ENCODE results near the gene TUBA4A. TPM values are rescaled to one million over a fixed set of nuclear protein-coding genes. Genes with fewer than 3 reads are reported as not detected.

The TUBA4A gene
- total RNA-seq, 4 donors from 2014 or later, result 351 to 797 (median 386) TPM

DNA sequence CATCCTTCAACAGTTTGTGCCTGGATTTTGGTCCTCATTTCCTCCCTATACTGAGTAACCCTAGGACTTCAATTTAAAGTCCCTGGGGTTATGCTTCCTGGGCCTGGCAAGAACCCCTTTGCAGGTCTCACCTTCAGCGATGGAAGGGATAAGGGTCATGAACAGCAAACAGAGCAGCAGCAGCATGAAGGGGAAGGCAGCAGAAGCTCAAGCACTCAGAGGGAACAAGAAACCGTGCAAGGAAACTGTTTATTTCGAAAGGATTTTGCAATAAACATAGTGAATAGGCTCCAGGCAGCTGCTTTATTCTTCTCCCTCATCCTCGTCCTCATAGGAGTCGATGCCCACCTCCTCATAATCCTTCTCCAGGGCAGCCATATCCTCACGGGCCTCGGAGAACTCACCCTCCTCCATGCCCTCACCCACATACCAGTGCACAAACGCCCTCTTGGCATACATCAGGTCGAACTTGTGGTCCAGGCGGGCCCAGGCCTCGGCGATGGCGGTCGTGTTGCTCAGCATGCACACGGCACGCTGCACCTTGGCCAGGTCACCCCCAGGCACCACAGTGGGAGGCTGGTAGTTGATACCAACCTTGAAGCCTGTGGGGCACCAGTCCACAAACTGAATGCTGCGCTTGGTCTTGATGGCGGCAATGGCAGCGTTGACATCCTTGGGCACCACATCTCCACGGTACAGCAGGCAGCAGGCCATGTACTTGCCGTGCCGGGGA lies 3.5 kb downstream of the TUBA4A start:
- H3K4me1 ChIP-seq, result peaks cover 59 to 82% of the 10 kb centered on the region in 2 donors
- intact Hi-C loops (cut with DNase I; ENCODE audit: low total_unique reads) (loop anchor here (5.0 kb wide), 1 partner anchor 253 kb away; no protein-coding TSS in a partner anchor), in situ Hi-C loops (cut with MboI; ENCODE audit: low sequenced_read_pairs in 4 of 4) (no loop called here)
- peaks cover 0 to 33% of the 10 kb centered on the region in 2 donors for H3K36me3 ChIP-seq
- no peak for ATAC-seq
- H3K9me3 ChIP-seq, result no peaks in the 10 kb centered on the region
- H3K27ac ChIP-seq, result peak overlapping the region; percentile 91 to 99 (median 96)
- peak overlapping the region; percentile 8 to 37 (median 30) for H3K4me3 ChIP-seq
- TF ChIP-seq, protein P1, sequence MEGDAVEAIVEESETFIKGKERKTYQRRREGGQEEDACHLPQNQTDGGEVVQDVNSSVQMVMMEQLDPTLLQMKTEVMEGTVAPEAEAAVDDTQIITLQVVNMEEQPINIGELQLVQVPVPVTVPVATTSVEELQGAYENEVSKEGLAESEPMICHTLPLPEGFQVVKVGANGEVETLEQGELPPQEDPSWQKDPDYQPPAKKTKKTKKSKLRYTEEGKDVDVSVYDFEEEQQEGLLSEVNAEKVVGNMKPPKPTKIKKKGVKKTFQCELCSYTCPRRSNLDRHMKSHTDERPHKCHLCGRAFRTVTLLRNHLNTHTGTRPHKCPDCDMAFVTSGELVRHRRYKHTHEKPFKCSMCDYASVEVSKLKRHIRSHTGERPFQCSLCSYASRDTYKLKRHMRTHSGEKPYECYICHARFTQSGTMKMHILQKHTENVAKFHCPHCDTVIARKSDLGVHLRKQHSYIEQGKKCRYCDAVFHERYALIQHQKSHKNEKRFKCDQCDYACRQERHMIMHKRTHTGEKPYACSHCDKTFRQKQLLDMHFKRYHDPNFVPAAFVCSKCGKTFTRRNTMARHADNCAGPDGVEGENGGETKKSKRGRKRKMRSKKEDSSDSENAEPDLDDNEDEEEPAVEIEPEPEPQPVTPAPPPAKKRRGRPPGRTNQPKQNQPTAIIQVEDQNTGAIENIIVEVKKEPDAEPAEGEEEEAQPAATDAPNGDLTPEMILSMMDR (IDR thresholded peaks at IDR 0.05 in 4 of 5, conservative IDR thresholded peaks at IDR 0.05 in 1 of 5), result no peak
- no peak for TF ChIP-seq POLR2A (IDR thresholded peaks at IDR 0.05)
- H3K27me3 ChIP-seq, result no peaks in the 10 kb centered on the region
- DNase-seq, result no peak

DNA sequence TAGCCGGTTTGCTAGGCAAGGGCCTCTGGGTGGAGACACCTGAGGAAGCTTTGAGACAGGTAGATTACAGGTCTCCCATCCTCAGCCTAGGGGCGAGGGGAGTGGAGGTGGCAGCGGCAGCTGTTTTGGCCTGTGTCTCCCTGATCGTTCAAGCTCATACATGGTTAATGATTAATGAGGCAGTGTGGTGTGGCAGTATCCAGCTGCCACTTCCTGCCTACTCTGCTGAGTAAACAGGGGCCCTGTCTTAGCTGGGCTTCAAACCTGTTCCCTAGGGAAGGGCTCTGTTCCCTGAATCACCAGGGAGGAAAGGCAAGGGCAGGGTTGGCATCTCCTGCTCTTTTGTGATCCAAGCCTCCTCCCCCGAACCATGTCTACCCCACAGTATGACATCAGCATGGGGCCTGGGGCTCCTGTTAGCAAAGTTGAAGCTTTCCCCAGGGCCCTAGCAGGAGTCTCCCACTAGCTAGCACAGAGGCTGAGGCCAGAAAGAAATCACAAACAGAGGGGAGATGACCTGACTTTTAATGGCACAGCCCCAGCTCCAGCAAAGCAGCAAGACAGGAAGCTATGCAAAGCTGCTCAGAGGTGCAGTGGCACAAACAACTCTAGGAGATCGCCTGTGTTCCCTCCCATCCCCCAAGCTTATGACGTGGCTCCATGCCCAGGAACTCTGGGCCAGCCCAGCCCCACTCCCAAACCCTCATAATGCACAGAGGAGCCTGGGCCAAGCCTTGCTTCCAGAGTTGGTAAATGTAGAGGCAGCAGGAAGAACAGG lies 4.3 kb downstream of the TUBA4A start:
- DNase-seq (peak; percentile 69 to 77), ATAC-seq (peak; percentile 3 to 18)
- H3K36me3 ChIP-seq, result peaks cover 0 to 33% of the 10 kb centered on the region in 2 donors
- no peaks in the 10 kb centered on the region for H3K27me3 ChIP-seq
- H3K9me3 ChIP-seq, result no peaks in the 10 kb centered on the region
- in situ Hi-C loops (cut with MboI; ENCODE audit: low sequenced_read_pairs in 4 of 4) (no loop called here), intact Hi-C loops (cut with DNase I; ENCODE audit: low total_unique reads) (loop anchor here (5.0 kb wide), 1 partner anchor 348 kb away; the partner anchor contains the start of gene STK11IP)
- TF ChIP-seq, protein P1 (IDR thresholded peaks at IDR 0.05 in 4 of 5, conservative IDR thresholded peaks at IDR 0.05 in 1 of 5), result no peak
- no peak for TF ChIP-seq POLR2A (IDR thresholded peaks at IDR 0.05)
- H3K4me3 ChIP-seq, result peak overlapping the region; percentile 8 to 37 (median 30)
- peak overlapping the region; percentile 91 to 99 (median 96) for H3K27ac ChIP-seq
- H3K4me1 ChIP-seq, result peaks cover 65 to 82% of the 10 kb centered on the region in 2 donors

DNA sequence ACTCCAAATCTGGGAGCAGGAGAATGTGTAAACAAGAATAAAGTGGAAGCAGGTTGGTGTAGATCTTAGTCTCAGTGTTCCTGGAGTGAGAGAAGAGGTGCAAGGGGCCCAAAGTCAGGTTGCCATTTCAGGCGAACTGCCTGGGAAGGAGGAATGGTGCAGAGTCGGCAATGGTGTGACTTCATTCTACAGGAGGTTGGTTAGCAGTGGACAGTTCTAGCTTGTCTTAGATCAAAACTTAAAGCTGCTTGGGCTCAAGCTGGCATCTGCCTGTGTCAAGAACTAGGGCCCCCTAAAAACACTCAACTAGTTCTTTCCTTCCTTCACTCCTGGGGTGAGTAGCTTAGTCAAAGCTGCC lies 4.9 kb downstream of the TUBA4A start:
- peak overlapping the region in 3 of 4 donors; percentile 7 to 37 (median 24) for H3K4me3 ChIP-seq
- DNase-seq (no peak), ATAC-seq (no peak)
- TF ChIP-seq, protein P1 (IDR thresholded peaks at IDR 0.05 in 4 of 5, conservative IDR thresholded peaks at IDR 0.05 in 1 of 5), result no peak
- TF ChIP-seq POLR2A (IDR thresholded peaks at IDR 0.05), result no peak
- H3K36me3 ChIP-seq, result peaks cover 0 to 33% of the 10 kb centered on the region in 2 donors
- H3K27me3 ChIP-seq, result no peaks in the 10 kb centered on the region
- in situ Hi-C loops (cut with MboI; ENCODE audit: low sequenced_read_pairs in 4 of 4), result no loop called here
- H3K4me1 ChIP-seq, result peaks cover 66 to 79% of the 10 kb centered on the region in 2 donors
- peak overlapping the region; percentile 91 to 99 (median 96) for H3K27ac ChIP-seq
- intact Hi-C loops (cut with DNase I; ENCODE audit: low total_unique reads), result loop anchor here (5.0 kb wide), 1 partner anchor 348 kb away; the partner anchor contains the start of gene STK11IP
- H3K9me3 ChIP-seq, result no peaks in the 10 kb centered on the region

DNA sequence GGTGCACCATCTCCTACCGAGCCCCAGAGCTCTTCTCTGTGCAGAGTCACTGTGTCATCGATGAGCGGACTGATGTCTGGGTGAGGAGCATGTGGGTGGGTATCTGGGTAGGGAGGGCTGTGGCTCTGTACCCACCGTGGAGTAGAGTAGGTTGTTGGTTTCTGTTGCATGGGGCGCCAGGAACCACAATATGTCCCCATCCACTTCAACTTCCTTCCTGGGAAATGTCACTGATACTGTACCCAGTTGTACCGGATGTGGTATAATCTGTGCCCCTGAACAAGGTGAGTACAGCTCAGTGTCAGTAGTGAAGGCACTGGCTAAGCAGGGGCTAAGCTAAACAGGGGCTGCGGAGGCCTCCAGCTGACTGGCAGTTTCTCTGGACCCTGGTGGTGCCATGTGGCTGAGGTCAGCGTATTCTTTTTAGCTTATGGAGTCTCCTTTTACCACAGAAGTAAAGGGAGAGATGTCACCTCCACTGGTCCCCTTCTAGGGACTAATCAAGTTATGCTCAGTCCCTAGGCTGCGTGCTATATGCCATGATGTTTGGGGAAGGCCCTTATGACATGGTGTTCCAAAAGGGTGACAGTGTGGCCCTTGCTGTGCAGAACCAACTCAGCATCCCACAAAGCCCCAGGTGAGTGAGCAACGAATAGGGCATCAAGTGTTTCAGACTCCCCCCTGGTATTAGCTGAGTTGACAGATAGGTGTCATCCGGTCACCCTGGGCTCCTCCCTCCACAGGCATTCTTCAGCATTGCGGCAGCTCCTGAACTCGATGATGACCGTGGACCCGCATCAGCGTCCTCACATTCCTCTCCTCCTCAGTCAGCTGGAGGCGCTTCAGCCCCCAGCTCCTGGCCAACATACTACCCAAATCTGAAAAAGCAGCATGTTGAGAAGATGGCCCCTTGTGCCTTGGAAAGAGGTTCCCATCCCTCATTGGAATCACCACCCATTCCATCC lies 5.8 kb downstream of the TUBA4A start:
- TF ChIP-seq, protein P1 (IDR thresholded peaks at IDR 0.05 in 4 of 5, conservative IDR thresholded peaks at IDR 0.05 in 1 of 5), result no peak
- TF ChIP-seq POLR2A (IDR thresholded peaks at IDR 0.05), result no peak
- DNase-seq (no peak), ATAC-seq (no peak)
- intact Hi-C loops (cut with DNase I; ENCODE audit: low total_unique reads) (loop anchor here (5.0 kb wide), 1 partner anchor 349 kb away; the partner anchor contains the start of gene STK11IP), in situ Hi-C loops (cut with MboI; ENCODE audit: low sequenced_read_pairs in 4 of 4) (no loop called here)
- Histone ChIP-seq H3K4me1 (peaks cover 66 to 73% of the 10 kb centered on the region in 2 donors), H3K9me3 (no peaks in the 10 kb centered on the region), H3K27me3 (no peaks in the 10 kb centered on the region), H3K36me3 (peaks cover 0 to 33% of the 10 kb centered on the region in 2 donors), H3K27ac (peak overlapping the region; percentile 91 to 99 (median 96)), H3K4me3 (peak overlapping the region in 1 of 4 donors; percentile 24)

Measured in gastrocnemius medialis (tissue), 4 donors.